Loucy (cell line): ENCODE results near the gene ZNF124.

Experiments
- CTCF ChIP-seq: fragments of 200-600 bp; sonication (generic); conservative IDR thresholded peaks from 2 replicates; pipeline ENCODE4 v1.5.1; 2014; ENCODE audit warnings: mild to moderate bottlenecking, antibody characterized with exemption, low read length
- EZH2phosphoT487 ChIP-seq: fragments of 200-600 bp; IDR thresholded peaks from 2 replicates; pipeline ENCODE4 v1.6.1; 2018; ENCODE audit warnings: antibody characterized with exemption, mild to moderate bottlenecking, moderate library complexity, borderline replicate concordance

- no peak for TF ChIP-seq CTCF
- TF ChIP-seq EZH2phosphoT487, result no peak
Observed at GRCh38 chr1:247209396-247209795, 37.6 kb upstream of the ZNF124 start.
